ENCODE data around the gene PLAC9.
A peak's percentile ranks its signal among the peaks of the same experiment; 100 is the strongest.
"Not testable (repeated sequence)": the region's sequence is repeated elsewhere in the genome, so short reads cannot be mapped to it uniquely, and the experiment has no call there.

PLAC9 gene

DNA sequence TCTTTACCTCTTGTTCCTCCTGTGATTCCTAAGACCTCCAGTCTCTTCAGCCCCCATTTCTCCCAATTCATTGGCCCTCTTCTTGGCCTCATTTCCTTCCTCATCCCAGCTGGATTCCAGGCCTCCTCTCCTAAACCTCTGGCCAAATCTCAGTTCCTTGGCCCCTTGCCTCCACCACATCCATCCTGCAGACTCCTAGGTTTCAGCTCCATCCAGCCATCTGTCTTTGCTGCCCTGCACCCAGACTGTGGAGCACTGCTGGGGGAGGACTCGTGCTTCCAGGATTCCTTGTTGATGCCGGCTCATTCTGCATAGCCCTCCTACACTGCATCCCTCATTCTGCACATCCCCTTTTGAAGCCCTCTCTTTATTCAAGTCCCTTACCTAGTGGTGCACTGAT is 6.7 kb downstream of the PLAC9 start:
- H3K4me3 ChIP-seq (ENCODE audit: low read length), result no peak overlapping the region

DNA sequence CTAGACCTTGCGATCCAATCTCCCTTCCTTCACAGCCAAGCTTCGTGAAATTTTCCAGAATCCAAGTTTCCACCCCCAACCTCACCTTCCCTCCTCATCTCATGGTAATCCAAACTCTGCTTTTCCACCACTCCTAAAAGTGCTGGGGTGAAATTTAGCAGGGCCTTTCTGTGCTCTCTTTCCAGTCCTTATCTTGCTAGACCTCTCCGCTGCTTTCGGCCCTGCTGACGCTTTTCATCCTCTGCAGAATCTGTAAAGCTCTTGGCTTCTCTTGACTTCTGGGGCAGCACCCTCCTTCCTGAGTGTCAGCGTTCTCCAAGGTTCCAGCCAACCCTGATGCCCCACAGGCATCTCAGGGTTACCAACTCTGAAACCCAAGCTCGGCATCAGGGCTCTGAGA is 7.7 kb downstream of the PLAC9 start:
- DNase-seq (ENCODE audit: low read depth), result no peak
- no peak overlapping the region for H3K4me3 ChIP-seq (ENCODE audit: low read length)
- no peak for TF ChIP-seq CTCF (conservative IDR thresholded peaks at IDR 0.05; ENCODE audit: low read length)

More for the DNA sequence above, 6.7 kb downstream of the PLAC9 start:
- TF ChIP-seq CTCF (conservative IDR thresholded peaks at IDR 0.05; ENCODE audit: low read length), result no peak
- DNase-seq (ENCODE audit: low read depth), result no peak

- no peak for TF ChIP-seq CTCF (conservative IDR thresholded peaks at IDR 0.05; ENCODE audit: low read length)
- no peak for DNase-seq (ENCODE audit: low read depth)
- no peak overlapping the region for H3K4me3 ChIP-seq (ENCODE audit: low read length)
Observed at GRCh38 chr10:80141696-80142460, 9.3 kb downstream of the PLAC9 start.

DNA sequence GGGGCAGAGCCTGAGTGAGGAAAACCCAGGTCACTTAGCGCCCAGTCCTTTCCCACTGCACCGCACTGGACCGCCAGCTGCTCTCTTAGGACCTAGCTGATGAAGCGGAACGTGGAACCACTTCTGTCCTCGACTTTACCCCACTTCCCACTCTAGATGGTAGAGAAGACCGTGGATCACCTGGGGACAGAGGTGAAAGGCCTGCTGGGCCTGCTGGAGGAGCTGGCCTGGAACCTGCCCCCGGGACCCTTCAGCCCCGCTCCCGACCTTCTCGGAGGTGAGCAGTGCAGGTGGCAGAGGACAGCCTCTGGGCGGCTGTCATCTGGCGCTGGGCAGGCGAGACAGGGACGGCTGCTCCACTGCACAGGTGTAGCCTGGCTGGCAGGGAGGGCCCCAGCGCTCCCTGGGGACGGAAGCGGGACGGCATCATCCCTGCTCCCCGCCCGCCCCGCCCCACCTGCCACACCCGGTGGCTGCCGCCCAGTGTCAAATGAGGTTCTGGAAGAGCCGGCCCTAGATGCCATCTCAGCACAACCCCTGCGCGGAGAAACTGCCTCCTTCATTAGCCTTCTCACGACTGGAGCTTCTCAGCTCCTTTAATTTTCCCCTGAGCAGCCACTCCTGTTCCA is 11.7 kb downstream of the PLAC9 start:
- TF ChIP-seq CTCF (conservative IDR thresholded peaks at IDR 0.05; ENCODE audit: low read length), result no peak
- no peak for DNase-seq (ENCODE audit: low read depth)
- H3K4me3 ChIP-seq (ENCODE audit: low read length), result no peak overlapping the region

GRCh38 chr10:80144696-80145131 is 12.2 kb downstream of the PLAC9 start:
- no peak for DNase-seq (ENCODE audit: low read depth)
- TF ChIP-seq CTCF (conservative IDR thresholded peaks at IDR 0.05; ENCODE audit: low read length), result no peak
- no peak overlapping the region for H3K4me3 ChIP-seq (ENCODE audit: low read length)

- peak; percentile 84 for DNase-seq (ENCODE audit: low read depth)
- H3K4me3 ChIP-seq (ENCODE audit: low read length), result not testable (repeated sequence)
Observed at GRCh38 chr10:80145406-80146308, 13.1 kb downstream of the PLAC9 start.

- no peak for TF ChIP-seq CTCF (conservative IDR thresholded peaks at IDR 0.05; ENCODE audit: low read length)
- no peak overlapping the region for H3K4me3 ChIP-seq (ENCODE audit: low read length)
- DNase-seq (ENCODE audit: low read depth), result no peak
Observed at GRCh38 chr10:80146918-80147317, 14.4 kb downstream of the PLAC9 start.

All from AG10803 (cell line).